Measurements from ENCODE around the gene SPEG.

SPEG gene

DNA sequence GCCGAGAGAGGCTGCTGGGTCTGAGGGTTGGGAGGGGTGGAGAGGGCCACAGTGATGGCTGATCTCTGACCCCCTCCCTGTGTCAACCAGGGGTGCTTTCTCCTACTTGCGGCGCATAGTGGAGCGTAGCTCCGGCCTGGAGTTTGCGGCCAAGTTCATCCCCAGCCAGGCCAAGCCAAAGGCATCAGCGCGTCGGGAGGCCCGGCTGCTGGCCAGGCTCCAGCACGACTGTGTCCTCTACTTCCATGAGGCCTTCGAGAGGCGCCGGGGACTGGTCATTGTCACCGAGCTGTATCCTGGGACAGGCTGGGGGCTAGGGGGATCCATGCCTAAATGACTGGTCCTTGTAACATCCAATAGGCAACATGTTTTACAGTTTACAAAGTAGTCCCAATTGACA is 43.2 kb downstream of the SPEG start:
- DNase-seq (ENCODE audit: low read depth), result no peak
- TF ChIP-seq, protein P1, sequence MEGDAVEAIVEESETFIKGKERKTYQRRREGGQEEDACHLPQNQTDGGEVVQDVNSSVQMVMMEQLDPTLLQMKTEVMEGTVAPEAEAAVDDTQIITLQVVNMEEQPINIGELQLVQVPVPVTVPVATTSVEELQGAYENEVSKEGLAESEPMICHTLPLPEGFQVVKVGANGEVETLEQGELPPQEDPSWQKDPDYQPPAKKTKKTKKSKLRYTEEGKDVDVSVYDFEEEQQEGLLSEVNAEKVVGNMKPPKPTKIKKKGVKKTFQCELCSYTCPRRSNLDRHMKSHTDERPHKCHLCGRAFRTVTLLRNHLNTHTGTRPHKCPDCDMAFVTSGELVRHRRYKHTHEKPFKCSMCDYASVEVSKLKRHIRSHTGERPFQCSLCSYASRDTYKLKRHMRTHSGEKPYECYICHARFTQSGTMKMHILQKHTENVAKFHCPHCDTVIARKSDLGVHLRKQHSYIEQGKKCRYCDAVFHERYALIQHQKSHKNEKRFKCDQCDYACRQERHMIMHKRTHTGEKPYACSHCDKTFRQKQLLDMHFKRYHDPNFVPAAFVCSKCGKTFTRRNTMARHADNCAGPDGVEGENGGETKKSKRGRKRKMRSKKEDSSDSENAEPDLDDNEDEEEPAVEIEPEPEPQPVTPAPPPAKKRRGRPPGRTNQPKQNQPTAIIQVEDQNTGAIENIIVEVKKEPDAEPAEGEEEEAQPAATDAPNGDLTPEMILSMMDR (IDR thresholded peaks at IDR 0.05; ENCODE audit: insufficient read depth, low read depth, low read length, missing control alignments), result no peak
- no peak overlapping the region for H3K4me3 ChIP-seq (ENCODE audit: low read length)

DNA sequence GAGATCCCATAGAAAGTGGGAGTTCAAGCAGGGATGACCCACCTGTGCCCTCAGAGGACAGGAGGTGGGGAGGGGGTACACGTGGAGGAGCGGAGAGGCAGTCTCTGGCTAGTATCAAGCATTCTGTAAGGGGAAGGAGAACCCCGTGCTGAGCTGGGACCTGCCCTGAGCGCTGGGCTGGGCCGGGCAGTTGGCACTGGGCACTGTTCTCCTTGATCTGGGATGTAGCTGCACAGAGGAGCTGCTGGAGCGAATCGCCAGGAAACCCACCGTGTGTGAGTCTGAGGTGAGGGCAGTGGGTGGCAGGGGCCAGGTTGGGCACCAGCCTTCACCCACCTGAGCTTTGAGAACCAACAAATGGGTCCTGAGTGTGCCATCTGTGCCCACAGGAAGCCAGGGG is 44.3 kb downstream of the SPEG start:
- no peak overlapping the region for H3K4me3 ChIP-seq (ENCODE audit: low read length)
- TF ChIP-seq, protein P1 (IDR thresholded peaks at IDR 0.05; ENCODE audit: insufficient read depth, low read depth, low read length, missing control alignments), result no peak
- DNase-seq (ENCODE audit: low read depth), result no peak

DNA sequence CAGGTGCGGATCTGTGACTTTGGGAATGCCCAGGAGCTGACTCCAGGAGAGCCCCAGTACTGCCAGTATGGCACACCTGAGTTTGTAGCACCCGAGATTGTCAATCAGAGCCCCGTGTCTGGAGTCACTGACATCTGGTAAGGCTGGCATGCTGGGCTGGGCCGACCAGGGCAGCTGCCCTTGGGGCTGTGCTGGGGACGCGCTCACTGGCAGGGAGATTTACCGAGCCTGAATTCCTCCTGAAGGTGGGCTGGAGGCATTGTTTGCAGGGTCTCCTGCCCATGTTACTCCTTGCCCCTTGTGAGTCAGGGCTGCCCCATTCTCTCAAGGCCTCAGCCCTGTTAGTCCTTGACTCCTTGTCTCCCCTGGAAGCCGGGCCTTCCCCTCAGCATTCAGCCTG is 45.4 kb downstream of the SPEG start:
- H3K4me3 ChIP-seq (ENCODE audit: low read length), result no peak overlapping the region
- TF ChIP-seq, protein P1 (IDR thresholded peaks at IDR 0.05; ENCODE audit: insufficient read depth, low read depth, low read length, missing control alignments), result no peak
- DNase-seq (ENCODE audit: low read depth), result no peak

DNA sequence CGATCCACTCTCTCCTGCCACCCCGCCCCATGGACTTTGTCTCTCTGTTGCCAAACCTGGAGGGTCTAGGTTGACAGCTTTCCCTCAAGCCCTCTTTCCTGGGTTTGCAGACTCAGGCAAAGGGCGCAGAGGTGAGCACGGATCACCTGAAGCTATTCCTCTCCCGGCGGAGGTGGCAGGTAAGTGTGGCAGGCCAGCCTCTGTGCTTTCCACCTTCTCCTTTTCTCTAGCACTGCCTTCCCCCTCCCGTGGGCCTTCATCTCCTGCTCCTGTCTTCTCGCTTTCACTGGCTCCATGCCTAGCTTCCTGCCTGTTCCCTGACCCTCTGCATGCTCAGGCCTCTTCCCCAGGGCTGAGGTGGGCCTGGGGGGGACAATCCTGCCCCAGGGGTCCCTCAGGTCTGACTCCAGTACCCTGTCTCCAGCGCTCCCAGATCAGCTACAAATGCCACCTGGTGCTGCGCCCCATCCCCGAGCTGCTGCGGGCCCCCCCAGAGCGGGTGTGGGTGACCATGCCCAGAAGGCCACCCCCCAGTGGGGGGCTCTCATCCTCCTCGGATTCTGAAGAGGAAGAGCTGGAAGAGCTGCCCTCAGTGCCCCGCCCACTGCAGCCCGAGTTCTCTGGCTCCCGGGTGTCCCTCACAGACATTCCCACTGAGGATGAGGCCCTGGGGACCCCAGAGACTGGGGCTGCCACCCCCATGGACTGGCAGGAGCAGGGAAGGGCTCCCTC is 48.2 kb downstream of the SPEG start:
- TF ChIP-seq, protein P1 (IDR thresholded peaks at IDR 0.05; ENCODE audit: insufficient read depth, low read depth, low read length, missing control alignments), result no peak
- no peak for DNase-seq (ENCODE audit: low read depth)
- H3K4me3 ChIP-seq (ENCODE audit: low read length), result no peak overlapping the region

DNA sequence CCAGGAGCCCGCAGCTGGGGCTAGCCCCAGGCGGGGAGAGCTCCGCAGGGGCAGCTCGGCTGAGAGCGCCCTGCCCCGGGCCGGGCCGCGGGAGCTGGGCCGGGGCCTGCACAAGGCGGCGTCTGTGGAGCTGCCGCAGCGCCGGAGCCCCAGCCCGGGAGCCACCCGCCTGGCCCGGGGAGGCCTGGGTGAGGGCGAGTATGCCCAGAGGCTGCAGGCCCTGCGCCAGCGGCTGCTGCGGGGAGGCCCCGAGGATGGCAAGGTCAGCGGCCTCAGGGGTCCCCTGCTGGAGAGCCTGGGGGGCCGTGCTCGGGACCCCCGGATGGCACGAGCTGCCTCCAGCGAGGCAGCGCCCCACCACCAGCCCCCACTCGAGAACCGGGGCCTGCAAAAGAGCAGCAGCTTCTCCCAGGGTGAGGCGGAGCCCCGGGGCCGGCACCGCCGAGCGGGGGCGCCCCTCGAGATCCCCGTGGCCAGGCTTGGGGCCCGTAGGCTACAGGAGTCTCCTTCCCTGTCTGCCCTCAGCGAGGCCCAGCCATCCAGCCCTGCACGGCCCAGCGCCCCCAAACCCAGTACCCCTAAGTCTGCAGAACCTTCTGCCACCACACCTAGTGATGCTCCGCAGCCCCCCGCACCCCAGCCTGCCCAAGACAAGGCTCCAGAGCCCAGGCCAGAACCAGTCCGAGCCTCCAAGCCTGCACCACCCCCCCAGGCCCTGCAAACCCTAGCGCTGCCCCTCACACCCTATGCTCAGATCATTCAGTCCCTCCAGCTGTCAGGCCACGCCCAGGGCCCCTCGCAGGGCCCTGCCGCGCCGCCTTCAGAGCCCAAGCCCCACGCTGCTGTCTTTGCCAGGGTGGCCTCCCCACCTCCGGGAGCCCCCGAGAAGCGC is 49.1 kb downstream of the SPEG start:
- DNase-seq (ENCODE audit: low read depth), result no peak
- H3K4me3 ChIP-seq (ENCODE audit: low read length), result no peak overlapping the region
- TF ChIP-seq, protein P1 (IDR thresholded peaks at IDR 0.05; ENCODE audit: insufficient read depth, low read depth, low read length, missing control alignments), result no peak

DNA sequence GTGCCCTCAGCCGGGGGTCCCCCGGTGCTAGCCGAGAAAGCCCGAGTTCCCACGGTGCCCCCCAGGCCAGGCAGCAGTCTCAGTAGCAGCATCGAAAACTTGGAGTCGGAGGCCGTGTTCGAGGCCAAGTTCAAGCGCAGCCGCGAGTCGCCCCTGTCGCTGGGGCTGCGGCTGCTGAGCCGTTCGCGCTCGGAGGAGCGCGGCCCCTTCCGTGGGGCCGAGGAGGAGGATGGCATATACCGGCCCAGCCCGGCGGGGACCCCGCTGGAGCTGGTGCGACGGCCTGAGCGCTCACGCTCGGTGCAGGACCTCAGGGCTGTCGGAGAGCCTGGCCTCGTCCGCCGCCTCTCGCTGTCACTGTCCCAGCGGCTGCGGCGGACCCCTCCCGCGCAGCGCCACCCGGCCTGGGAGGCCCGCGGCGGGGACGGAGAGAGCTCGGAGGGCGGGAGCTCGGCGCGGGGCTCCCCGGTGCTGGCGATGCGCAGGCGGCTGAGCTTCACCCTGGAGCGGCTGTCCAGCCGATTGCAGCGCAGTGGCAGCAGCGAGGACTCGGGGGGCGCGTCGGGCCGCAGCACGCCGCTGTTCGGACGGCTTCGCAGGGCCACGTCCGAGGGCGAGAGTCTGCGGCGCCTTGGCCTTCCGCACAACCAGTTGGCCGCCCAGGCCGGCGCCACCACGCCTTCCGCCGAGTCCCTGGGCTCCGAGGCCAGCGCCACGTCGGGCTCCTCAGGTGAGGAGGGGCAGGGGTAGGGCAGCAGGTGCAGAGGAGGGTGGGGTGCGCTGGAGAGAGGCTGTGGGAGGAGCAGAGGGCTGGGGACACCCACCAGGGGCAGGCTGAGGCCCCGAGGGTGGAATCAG is 49.9 kb downstream of the SPEG start:
- DNase-seq (ENCODE audit: low read depth), result no peak
- H3K4me3 ChIP-seq (ENCODE audit: low read length), result no peak overlapping the region
- TF ChIP-seq, protein P1 (IDR thresholded peaks at IDR 0.05; ENCODE audit: insufficient read depth, low read depth, low read length, missing control alignments), result no peak
